H9 (cell line): Measurements from ENCODE around the gene CISD3. TPM values are rescaled to one million over a fixed set of nuclear protein-coding genes. Genes with fewer than 3 reads are reported as not detected.

Experiments used
- DNase-seq: peaks from one replicate; pipeline ENCODE4 v3.0.0-alpha.2; 2017
- H2AFZ ChIP-seq: one replicate; pipeline ENCODE4 v1.6.1; 2013; ENCODE audit warnings: mild to moderate bottlenecking, low read length, control low read depth, moderate library complexity
- H2AK5ac ChIP-seq: 2 replicates; pipeline ENCODE4 v1.6.1; 2013; ENCODE audit warnings: low read length, control low read depth, mixed read lengths; ENCODE audit not compliant: insufficient read length
- H2BK120ac ChIP-seq: one replicate; pipeline ENCODE4 v1.6.1; 2013; ENCODE audit warnings: low read depth, mild to moderate bottlenecking, low read length, control low read depth, inconsistent platforms; ENCODE audit not compliant: poor library complexity, severe bottlenecking
- H2BK12ac ChIP-seq: 2 replicates; pipeline ENCODE4 v1.6.1; 2013; ENCODE audit warnings: low read length, control low read depth, mixed read lengths, low read depth; ENCODE audit not compliant: insufficient read length
- H2BK15ac ChIP-seq: 2 replicates; pipeline ENCODE4 v1.6.1; 2013; ENCODE audit warnings: low read depth, low read length, control low read depth
- H2BK20ac ChIP-seq: one replicate; pipeline ENCODE4 v1.6.1; 2013; ENCODE audit warnings: low read depth, mild to moderate bottlenecking, low read length, control low read depth, inconsistent platforms; ENCODE audit not compliant: poor library complexity, severe bottlenecking
- H2BK5ac ChIP-seq: 2 replicates; pipeline ENCODE4 v1.6.1; 2013; ENCODE audit warnings: low read length, control low read depth, mixed read lengths; ENCODE audit not compliant: insufficient read length
- H3K14ac ChIP-seq: 2 replicates; pipeline ENCODE4 v1.6.1; 2013; ENCODE audit warnings: low read length, control low read depth; ENCODE audit not compliant: insufficient read depth
- H3K18ac ChIP-seq: 2 replicates; pipeline ENCODE4 v1.6.1; 2013; ENCODE audit warnings: low read depth, mild to moderate bottlenecking, mixed read lengths, low read length, control low read depth; ENCODE audit not compliant: insufficient read length
- H3K23ac ChIP-seq: 2 replicates; pipeline ENCODE4 v1.6.1; 2013; ENCODE audit warnings: low read length, control low read depth, mixed read lengths, low read depth; ENCODE audit not compliant: insufficient read length
- H3K23me2 ChIP-seq: 2 replicates; pipeline ENCODE4 v1.6.1; 2013; ENCODE audit warnings: low read depth, mild to moderate bottlenecking, mixed read lengths, low read length, control low read depth; ENCODE audit not compliant: insufficient read length, poor library complexity, severe bottlenecking
- H3K27ac ChIP-seq: 2 replicates; pipeline ENCODE4 v1.5.1; 2013; ENCODE audit warnings: low read length, control low read depth, mixed read lengths, low read depth; ENCODE audit not compliant: insufficient read length
- H3K27me3 ChIP-seq: 2 replicates; pipeline ENCODE4 v1.6.1; 2013; ENCODE audit warnings: low read length, control low read depth, inconsistent platforms; ENCODE audit not compliant: insufficient read depth
- H3K4ac ChIP-seq: 2 replicates; pipeline ENCODE4 v1.6.1; 2013; ENCODE audit warnings: low read depth, mild to moderate bottlenecking, control low read depth, inconsistent platforms, low read length, moderate library complexity
- H3K4me1 ChIP-seq: 2 replicates; pipeline ENCODE4 v1.6.1; 2013; ENCODE audit warnings: low read length, control low read depth, inconsistent platforms; ENCODE audit not compliant: insufficient read depth
- H3K4me2 ChIP-seq: 2 replicates; pipeline ENCODE4 v1.6.1; 2013; ENCODE audit warnings: low read length, control low read depth, mixed read lengths; ENCODE audit not compliant: insufficient read length, insufficient read depth
- H3K56ac ChIP-seq: 2 replicates; pipeline ENCODE4 v1.6.1; 2013; ENCODE audit warnings: low read depth, mild to moderate bottlenecking, mixed read lengths, low read length, control low read depth; ENCODE audit not compliant: insufficient read length
- H3K79me1 ChIP-seq: 2 replicates; pipeline ENCODE4 v1.6.1; 2013; ENCODE audit warnings: low read depth, mild to moderate bottlenecking, moderate library complexity, low read length, control low read depth, inconsistent platforms; ENCODE audit not compliant: insufficient read depth, poor library complexity, severe bottlenecking
- H3K79me2 ChIP-seq: 2 replicates; pipeline ENCODE4 v1.6.1; 2013; ENCODE audit warnings: low read length, control low read depth, inconsistent platforms; ENCODE audit not compliant: insufficient read depth
- H3K9ac ChIP-seq: 2 replicates; pipeline ENCODE4 v1.6.1; 2013; ENCODE audit warnings: low read length, control low read depth, mixed read lengths; ENCODE audit not compliant: insufficient read length; ENCODE audit errors: extremely low read depth
- H3K9me3 ChIP-seq: one replicate; pipeline ENCODE4 v1.6.1; 2013; ENCODE audit warnings: low read depth, low read length, inconsistent platforms; ENCODE audit not compliant: control insufficient read depth
- H3T11ph ChIP-seq: one replicate; pipeline ENCODE4 v1.6.1; 2013; ENCODE audit warnings: mild to moderate bottlenecking, low read length, control low read depth, inconsistent platforms
- H4K20me1 ChIP-seq: one replicate; pipeline ENCODE4 v1.6.1; 2013; ENCODE audit not compliant: control insufficient read depth, insufficient read length, insufficient read depth
- H4K5ac ChIP-seq: 2 replicates; pipeline ENCODE4 v1.6.1; 2013; ENCODE audit warnings: low read depth, mild to moderate bottlenecking, mixed read lengths, low read length, control low read depth; ENCODE audit not compliant: insufficient read length
- H4K8ac ChIP-seq: replicated peaks from 2 replicates; pipeline ENCODE4 v1.6.1; 2013; ENCODE audit warnings: low read length, control low read depth, mixed read lengths, low read depth; ENCODE audit not compliant: insufficient read length
- H4K91ac ChIP-seq: 2 replicates; pipeline ENCODE4 v1.6.1; 2013; ENCODE audit warnings: low read depth, mild to moderate bottlenecking, moderate library complexity, mixed read lengths, low read length, control low read depth; ENCODE audit not compliant: insufficient read length
- H3K27ac Mint-ChIP-seq, 3 experiments: 2 replicates in 2 of 3; 3 replicates in 1 of 3; pipeline ENCODE4 v1.8.0; 2020 to 2021; ENCODE audit warnings: mixed read lengths in 3 of 3, mild to moderate bottlenecking in 1 of 3, moderate library complexity in 1 of 3
- H3K27me3 Mint-ChIP-seq: 2 replicates; pipeline ENCODE4 v1.8.0; 2021; ENCODE audit warnings: low read depth, mild to moderate bottlenecking, moderate library complexity, mixed read lengths
- H3K36me3 Mint-ChIP-seq, 3 experiments: 2 replicates in 2 of 3; 3 replicates in 1 of 3; pipeline ENCODE4 v1.8.0; 2020 to 2021; ENCODE audit warnings: low read depth in 3 of 3, mixed read lengths in 3 of 3; ENCODE audit not compliant: insufficient read depth in 1 of 3
- H3K4me1 Mint-ChIP-seq, 2 experiments: 2 replicates each; pipeline ENCODE4 v1.8.0; 2020; ENCODE audit warnings: mixed read lengths in 2 of 2
- H3K4me3 Mint-ChIP-seq, 2 experiments: 2 replicates in 1 of 2; 3 replicates in 1 of 2; pipeline ENCODE4 v1.8.0; 2020 to 2021; ENCODE audit warnings: mild to moderate bottlenecking in 2 of 2, mixed read lengths in 2 of 2, moderate library complexity in 1 of 2
- H3K9me3 Mint-ChIP-seq, 2 experiments: 2 replicates in 1 of 2; 3 replicates in 1 of 2; pipeline ENCODE4 v1.8.0; 2020; ENCODE audit warnings: mild to moderate bottlenecking in 2 of 2, mixed read lengths in 2 of 2, moderate library complexity in 1 of 2
- WGBS: extraction: QIAGEN DNeasy Blood & Tissue Kit; methylation state at CpG from one replicate; pipeline ENCODE4 v1.1.7; 2013; ENCODE audit warnings: missing lambda C conversion rate, low lambda C conversion rate, mixed read lengths; ENCODE audit not compliant: insufficient read length; ENCODE audit errors: extremely low coverage; 5-methylcytosine and 5-hydroxymethylcytosine counted together
- total RNA-seq: library from RNA; stranded (reverse); gene quantifications from 2 replicates; pipeline ENCODE4 v1.2.1, GENCODE V29; 2021
- TF ChIP-seq, protein P1 (sequence below): fragments of 200-600 bp; sonication (generic); conservative IDR thresholded peaks from 3 replicates; pipeline ENCODE4 v1.8.0; 2021; ENCODE audit warnings: antibody characterized with exemption, mild to moderate bottlenecking

Gene CISD3
- total RNA-seq, 1 experiment from 2014 or later, result 10.7 TPM

DNA sequence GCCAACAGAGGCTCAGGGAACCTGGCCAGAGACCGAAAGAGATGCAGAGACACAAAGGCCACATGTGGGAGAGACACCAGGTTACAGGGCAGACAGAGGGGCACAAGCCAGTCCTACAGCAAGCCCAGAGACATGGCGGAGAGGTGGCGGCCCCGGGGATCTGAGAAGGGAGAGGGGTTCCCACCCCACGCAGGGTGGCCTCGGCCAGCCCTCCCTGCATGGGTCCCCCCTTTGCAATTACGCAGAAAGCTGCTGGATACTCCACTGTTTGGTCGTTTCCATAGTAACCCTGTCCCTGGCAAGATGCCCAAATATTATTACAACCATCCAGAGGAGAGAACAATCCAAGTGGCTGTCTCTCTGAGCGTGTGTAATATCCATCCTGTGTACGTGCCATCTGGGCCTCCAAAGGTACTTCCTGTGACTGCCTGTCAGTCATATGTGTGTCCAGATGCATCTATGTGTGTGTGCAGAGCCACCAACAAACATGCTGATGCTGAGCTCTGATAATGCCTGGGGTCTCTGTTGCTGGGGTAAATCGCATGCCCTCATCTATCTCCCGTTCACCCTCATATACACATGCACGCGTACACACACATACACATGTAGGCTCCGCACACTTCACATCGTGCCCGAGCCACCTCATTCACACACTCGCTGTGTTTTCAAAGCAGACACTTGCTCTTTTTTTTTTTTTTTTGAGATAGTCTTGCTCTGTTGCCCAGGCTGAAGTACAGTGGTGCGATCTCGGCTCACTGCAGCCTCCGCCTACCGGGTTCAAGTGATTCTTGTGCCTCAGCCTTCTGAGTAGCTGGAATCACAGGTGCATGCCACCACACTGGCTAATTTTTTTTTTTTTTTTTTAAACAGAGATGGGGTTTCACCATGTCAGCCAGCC, 12.5 kb downstream of the CISD3 start:
- TF ChIP-seq, protein P1, sequence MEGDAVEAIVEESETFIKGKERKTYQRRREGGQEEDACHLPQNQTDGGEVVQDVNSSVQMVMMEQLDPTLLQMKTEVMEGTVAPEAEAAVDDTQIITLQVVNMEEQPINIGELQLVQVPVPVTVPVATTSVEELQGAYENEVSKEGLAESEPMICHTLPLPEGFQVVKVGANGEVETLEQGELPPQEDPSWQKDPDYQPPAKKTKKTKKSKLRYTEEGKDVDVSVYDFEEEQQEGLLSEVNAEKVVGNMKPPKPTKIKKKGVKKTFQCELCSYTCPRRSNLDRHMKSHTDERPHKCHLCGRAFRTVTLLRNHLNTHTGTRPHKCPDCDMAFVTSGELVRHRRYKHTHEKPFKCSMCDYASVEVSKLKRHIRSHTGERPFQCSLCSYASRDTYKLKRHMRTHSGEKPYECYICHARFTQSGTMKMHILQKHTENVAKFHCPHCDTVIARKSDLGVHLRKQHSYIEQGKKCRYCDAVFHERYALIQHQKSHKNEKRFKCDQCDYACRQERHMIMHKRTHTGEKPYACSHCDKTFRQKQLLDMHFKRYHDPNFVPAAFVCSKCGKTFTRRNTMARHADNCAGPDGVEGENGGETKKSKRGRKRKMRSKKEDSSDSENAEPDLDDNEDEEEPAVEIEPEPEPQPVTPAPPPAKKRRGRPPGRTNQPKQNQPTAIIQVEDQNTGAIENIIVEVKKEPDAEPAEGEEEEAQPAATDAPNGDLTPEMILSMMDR, result no peak
- H2BK12ac ChIP-seq, result no peak overlapping the region
- no peak overlapping the region for H2BK5ac ChIP-seq
- H4K5ac ChIP-seq, result no peak overlapping the region
- H4K8ac ChIP-seq, result no peak overlapping the region
- no peaks in the 10 kb centered on the region for H3K27me3 ChIP-seq
- H2AFZ ChIP-seq, result no peak overlapping the region
- Mint-ChIP-seq H3K4me1 (peaks cover 46 to 61% of the 10 kb centered on the region in 2 experiments), H3K36me3 (peaks cover 27 to 45% (median 44%) of the 10 kb centered on the region in 3 experiments), H3K4me3 (0 out of 5 replicates have a peak overlapping the region, but pooled peaks of 1 of the 2 experiments have one; percentile 21), H3K27ac (peak overlapping the region in 1 of 3 experiments; percentile 49; a peak in 2 of 7 replicates), H3K9me3 (no peaks in the 10 kb centered on the region; a peak in 1 of 5 replicates), H3K27me3 (no peaks in the 10 kb centered on the region; the same call in none of the 2 replicates)
- H3K9ac ChIP-seq, result no peak overlapping the region
- H2BK20ac ChIP-seq, result no peak overlapping the region
- H3K23ac ChIP-seq, result no peak overlapping the region
- no peak overlapping the region for H3K27ac ChIP-seq
- WGBS, result no CpG with 5 or more reads among the region's 22 CpGs
- H3K9me3 ChIP-seq, result no peaks in the 10 kb centered on the region
- H3K23me2 ChIP-seq, result peaks cover 15% of the 10 kb centered on the region
- no peak overlapping the region for H3K18ac ChIP-seq
- H3K4ac ChIP-seq, result no peak overlapping the region
- H3K4me1 ChIP-seq, result peaks cover 5% of the 10 kb centered on the region; the same call in 1 of the 2 replicates
- H4K20me1 ChIP-seq, result no peaks in the 10 kb centered on the region
- no peak overlapping the region for H3T11ph ChIP-seq
- no peak overlapping the region for H3K56ac ChIP-seq
- H4K91ac ChIP-seq, result no peak overlapping the region
- H3K79me2 ChIP-seq, result peaks cover 62% of the 10 kb centered on the region
- no peak overlapping the region for H2AK5ac ChIP-seq
- H3K4me2 ChIP-seq, result no peak overlapping the region
- H3K79me1 ChIP-seq, result peaks cover 13% of the 10 kb centered on the region
- H2BK15ac ChIP-seq, result no peak overlapping the region
- no peak overlapping the region for H3K14ac ChIP-seq
- DNase-seq, result no peak
- H2BK120ac ChIP-seq, result no peak overlapping the region
